NCI-H345 treated with DMSO at 0.1 percent for 48 hours (cell line): ENCODE data around the gene JAKMIP2.
A peak's percentile ranks its signal among the peaks of the same experiment; 100 is the strongest.

ENCODE experiments used
- DNase-seq: peaks from one replicate; lab custom pipeline; 2025; ENCODE audit not compliant: unreplicated experiment; lab: John Stamatoyannopoulos, UW

Gene JAKMIP2

GRCh38 chr5:147789820-147790219, 7.3 kb upstream of the JAKMIP2 start:
- no peak for DNase-seq

GRCh38 chr5:147788023-147788422, 5.5 kb upstream of the JAKMIP2 start:
- DNase-seq: no peak

GRCh38 chr5:147786142-147786541, 3.6 kb upstream of the JAKMIP2 start:
- no peak for DNase-seq

GRCh38 chr5:147784146-147784987, 1.8 kb upstream of the JAKMIP2 start:
- DNase-seq: no peak

GRCh38 chr5:147780924-147781573, 1.5 kb downstream of the JAKMIP2 start:
- DNase-seq: no peak

- no peak for DNase-seq
These were observed 2.8 kb downstream of the JAKMIP2 start for GRCh38 chr5:147779694-147780093.

GRCh38 chr5:147776989-147777388, 5.5 kb downstream of the JAKMIP2 start:
- DNase-seq: no peak

- no peak for DNase-seq
These were observed 8.9 kb downstream of the JAKMIP2 start for GRCh38 chr5:147773587-147773986.

GRCh38 chr5:147773139-147773538, 9.4 kb downstream of the JAKMIP2 start:
- DNase-seq: no peak

- DNase-seq: no peak
These were observed 15.5 kb downstream of the JAKMIP2 start for GRCh38 chr5:147767048-147767447.

GRCh38 chr5:147763791-147764525, 18.6 kb downstream of the JAKMIP2 start:
- no peak for DNase-seq

- no peak for DNase-seq
These were observed 22.2 kb downstream of the JAKMIP2 start for GRCh38 chr5:147760086-147760875.

GRCh38 chr5:147759441-147759840, 23.1 kb downstream of the JAKMIP2 start:
- no peak for DNase-seq

GRCh38 chr5:147756566-147756965, 26.0 kb downstream of the JAKMIP2 start:
- no peak for DNase-seq

GRCh38 chr5:147754372-147755122, 28.0 kb downstream of the JAKMIP2 start:
- no peak for DNase-seq

GRCh38 chr5:147753765-147754164, 28.8 kb downstream of the JAKMIP2 start:
- no peak for DNase-seq

- no peak for DNase-seq
These were observed 29.8 kb downstream of the JAKMIP2 start for GRCh38 chr5:147752666-147753290.

GRCh38 chr5:147752033-147752432, 30.5 kb downstream of the JAKMIP2 start:
- DNase-seq: peak; percentile 63

- DNase-seq: peak; percentile 87
These were observed 31.2 kb downstream of the JAKMIP2 start for GRCh38 chr5:147751156-147751830.
